Prostate gland (tissue), 2 donors: ENCODE results near the gene MVB12B. TPM values are rescaled to one million over a fixed set of nuclear protein-coding genes. Genes with fewer than 3 reads are reported as not detected.

ENCODE experiments used
- DNase-seq: peaks from one replicate; pipeline ENCODE4 v3.0.0-alpha.2; 2019; ENCODE audit warnings: low spot score
- H3K27ac ChIP-seq, 2 donors: fragments of 200-600 bp; sonication (generic); 2 replicates each; pipeline ENCODE4 v1.5.1; 2017 to 2019
- H3K27me3 ChIP-seq: fragments of 200-600 bp; sonication (generic); replicated peaks from 2 replicates; pipeline ENCODE4 v1.5.1; 2019; ENCODE audit not compliant: insufficient read depth
- H3K36me3 ChIP-seq, 2 donors: fragments of 200-600 bp; sonication (generic); 1 replicate in 1 of 2; 2 replicates in 1 of 2; pipeline versions ENCODE4 v1.5.1 to v1.8.1; 2017 to 2019
- H3K4me1 ChIP-seq: fragments of 200-600 bp; sonication (generic); replicated peaks from 2 replicates; pipeline ENCODE4 v1.5.1; 2019
- H3K4me3 ChIP-seq, 2 donors: fragments of 200-600 bp; sonication (generic); 2 replicates each; pipeline ENCODE4 v1.5.1; 2017 to 2019
- H3K9me3 ChIP-seq: fragments of 200-600 bp; sonication (generic); 2 replicates; pipeline ENCODE4 v1.5.1; 2017
- POLR2A ChIP-seq: fragments of 450-650 bp; IDR thresholded peaks from one replicate; pipeline ENCODE4 v1.6.1; 2016; ENCODE audit warnings: antibody characterized with exemption, mild to moderate bottlenecking
- POLR2AphosphoS5 ChIP-seq: sonication (generic); formaldehyde crosslinking; IDR thresholded peaks from one replicate; pipeline ENCODE4 v1.6.1; 2017; ENCODE audit warnings: antibody characterized with exemption
- WGBS: methylation state at CpG from one replicate; pipeline ENCODE4 v1.1.5; 2018; 5-methylcytosine and 5-hydroxymethylcytosine counted together
- intact Hi-C: fragments of 100-400 bp; cut with DNase I; formaldehyde crosslinking; loops from one replicate; pipeline ENCODE4 v1.14.2; 2022
- total RNA-seq, 2 donors: library from RNA; depleted of rRNA; stranded (reverse); fragments of >200 nt; gene quantifications; one replicate each; pipeline ENCODE4 v1.1.0, GENCODE V29; 2016
- TF ChIP-seq, protein P1 (sequence below), 4 experiments: fragments of 200-600 bp in 2 of 4; fragments of 450-650 bp in 2 of 4; sonication (generic) in 2 of 4; IDR thresholded peaks; 1 replicate in 3 of 4; 2 replicates in 1 of 4; pipeline ENCODE4 v1.5.1; 2016 to 2019; ENCODE audit warnings: antibody characterized with exemption in 4 of 4, mild to moderate bottlenecking in 2 of 4, moderate library complexity in 2 of 4

MVB12B gene
- total RNA-seq, 2 donors from 2014 or later = 17.3 to 28.4 TPM

DNA sequence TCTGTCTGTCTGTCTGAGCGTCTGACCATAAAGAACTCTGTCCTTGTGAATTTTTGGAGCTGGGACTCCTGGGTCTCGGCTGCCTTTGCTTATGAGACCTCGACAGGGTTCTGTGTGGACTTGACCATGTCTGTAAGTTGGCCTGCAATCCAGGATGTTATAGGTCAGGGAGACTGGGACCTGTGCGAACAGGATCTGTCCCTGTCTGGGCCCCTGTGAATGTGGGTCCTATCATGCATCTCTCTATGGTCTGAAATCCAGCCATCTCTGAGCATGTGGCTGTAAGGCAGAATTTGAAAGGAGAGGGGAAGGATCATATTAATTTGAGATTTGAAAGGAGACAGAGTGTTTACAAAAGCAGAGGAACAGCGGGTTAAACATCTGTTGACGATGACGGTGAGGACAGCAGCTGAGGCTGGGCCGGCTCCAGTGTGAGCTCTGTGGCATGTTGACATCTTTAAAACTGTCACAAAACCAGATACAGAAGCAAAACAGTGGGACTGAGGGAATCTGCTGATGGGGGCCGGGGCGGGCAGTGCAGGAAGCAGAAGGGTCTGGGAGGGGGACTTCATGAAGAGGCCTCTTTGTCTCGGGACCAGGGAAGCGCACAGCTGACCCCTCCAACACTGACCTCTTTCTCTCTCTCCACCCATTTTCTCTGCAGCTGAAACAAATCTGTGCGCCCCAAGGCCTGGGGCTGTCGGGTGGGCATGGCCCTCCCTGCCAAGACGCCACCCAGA lies 19.1 kb upstream of the MVB12B start:
- intact Hi-C loops = no loop called here
- no peak for DNase-seq

DNA sequence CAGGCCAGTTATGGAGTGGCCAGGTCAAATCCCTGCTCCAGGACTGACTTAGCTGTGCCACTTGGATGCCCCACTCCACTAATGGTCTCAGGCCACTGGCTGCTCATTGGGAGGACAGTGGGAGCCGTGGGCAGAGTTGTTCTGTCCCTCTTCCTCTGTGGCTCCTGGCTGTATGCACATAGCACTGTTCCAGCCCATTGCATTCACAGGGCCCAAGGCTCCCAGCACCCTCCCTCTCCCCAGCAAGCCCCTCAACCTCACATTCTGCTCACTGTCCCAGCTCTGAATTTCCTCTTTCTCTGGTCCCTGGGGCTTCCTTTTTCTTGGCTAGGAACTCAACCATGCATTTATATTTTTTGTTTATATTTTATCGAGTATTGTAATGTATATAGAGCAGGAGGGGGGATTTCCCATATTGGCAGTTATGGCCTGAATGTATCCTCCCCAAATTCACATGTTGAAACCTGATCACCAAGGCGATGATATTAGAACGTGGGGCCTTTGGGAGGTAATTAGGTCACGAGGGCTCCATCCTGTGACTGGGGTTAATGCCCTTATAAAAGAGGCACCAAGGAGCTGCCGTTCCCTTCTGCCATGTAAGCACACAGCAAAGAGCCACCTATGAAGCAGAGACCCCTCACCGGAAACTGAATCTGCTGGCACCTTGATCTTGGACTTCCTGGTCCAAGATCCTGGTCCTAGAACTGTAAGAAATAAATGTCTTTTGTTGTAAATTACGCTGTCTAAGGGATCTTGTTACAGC lies 17.0 kb upstream of the MVB12B start:
- intact Hi-C loops = no loop called here
- no peaks in the 10 kb centered on the region for H3K27me3 ChIP-seq
- no peaks in the 10 kb centered on the region for H3K4me1 ChIP-seq
- TF ChIP-seq POLR2AphosphoS5 (no peak), POLR2A (no peak)
- TF ChIP-seq, protein P1, sequence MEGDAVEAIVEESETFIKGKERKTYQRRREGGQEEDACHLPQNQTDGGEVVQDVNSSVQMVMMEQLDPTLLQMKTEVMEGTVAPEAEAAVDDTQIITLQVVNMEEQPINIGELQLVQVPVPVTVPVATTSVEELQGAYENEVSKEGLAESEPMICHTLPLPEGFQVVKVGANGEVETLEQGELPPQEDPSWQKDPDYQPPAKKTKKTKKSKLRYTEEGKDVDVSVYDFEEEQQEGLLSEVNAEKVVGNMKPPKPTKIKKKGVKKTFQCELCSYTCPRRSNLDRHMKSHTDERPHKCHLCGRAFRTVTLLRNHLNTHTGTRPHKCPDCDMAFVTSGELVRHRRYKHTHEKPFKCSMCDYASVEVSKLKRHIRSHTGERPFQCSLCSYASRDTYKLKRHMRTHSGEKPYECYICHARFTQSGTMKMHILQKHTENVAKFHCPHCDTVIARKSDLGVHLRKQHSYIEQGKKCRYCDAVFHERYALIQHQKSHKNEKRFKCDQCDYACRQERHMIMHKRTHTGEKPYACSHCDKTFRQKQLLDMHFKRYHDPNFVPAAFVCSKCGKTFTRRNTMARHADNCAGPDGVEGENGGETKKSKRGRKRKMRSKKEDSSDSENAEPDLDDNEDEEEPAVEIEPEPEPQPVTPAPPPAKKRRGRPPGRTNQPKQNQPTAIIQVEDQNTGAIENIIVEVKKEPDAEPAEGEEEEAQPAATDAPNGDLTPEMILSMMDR (IDR thresholded peaks at IDR 0.05) = no peak
- no peaks in the 10 kb centered on the region for H3K36me3 ChIP-seq
- no peak overlapping the region for H3K27ac ChIP-seq
- no peak for DNase-seq
- no peak overlapping the region for H3K4me3 ChIP-seq
- H3K9me3 ChIP-seq = no peaks in the 10 kb centered on the region
- 61% methylated on average over 8 of the region's 8 CpGs for WGBS

More for the DNA sequence above, 19.1 kb upstream of the MVB12B start:
- WGBS = 44% methylated on average over 15 of the region's 15 CpGs
- Histone ChIP-seq H3K9me3 (no peaks in the 10 kb centered on the region), H3K27me3 (no peaks in the 10 kb centered on the region), H3K4me1 (no peaks in the 10 kb centered on the region), H3K27ac (no peak overlapping the region), H3K4me3 (no peak overlapping the region), H3K36me3 (no peaks in the 10 kb centered on the region)
- TF ChIP-seq, protein P1 (IDR thresholded peaks at IDR 0.05) = no peak
- TF ChIP-seq POLR2A (no peak), POLR2AphosphoS5 (no peak)

DNA sequence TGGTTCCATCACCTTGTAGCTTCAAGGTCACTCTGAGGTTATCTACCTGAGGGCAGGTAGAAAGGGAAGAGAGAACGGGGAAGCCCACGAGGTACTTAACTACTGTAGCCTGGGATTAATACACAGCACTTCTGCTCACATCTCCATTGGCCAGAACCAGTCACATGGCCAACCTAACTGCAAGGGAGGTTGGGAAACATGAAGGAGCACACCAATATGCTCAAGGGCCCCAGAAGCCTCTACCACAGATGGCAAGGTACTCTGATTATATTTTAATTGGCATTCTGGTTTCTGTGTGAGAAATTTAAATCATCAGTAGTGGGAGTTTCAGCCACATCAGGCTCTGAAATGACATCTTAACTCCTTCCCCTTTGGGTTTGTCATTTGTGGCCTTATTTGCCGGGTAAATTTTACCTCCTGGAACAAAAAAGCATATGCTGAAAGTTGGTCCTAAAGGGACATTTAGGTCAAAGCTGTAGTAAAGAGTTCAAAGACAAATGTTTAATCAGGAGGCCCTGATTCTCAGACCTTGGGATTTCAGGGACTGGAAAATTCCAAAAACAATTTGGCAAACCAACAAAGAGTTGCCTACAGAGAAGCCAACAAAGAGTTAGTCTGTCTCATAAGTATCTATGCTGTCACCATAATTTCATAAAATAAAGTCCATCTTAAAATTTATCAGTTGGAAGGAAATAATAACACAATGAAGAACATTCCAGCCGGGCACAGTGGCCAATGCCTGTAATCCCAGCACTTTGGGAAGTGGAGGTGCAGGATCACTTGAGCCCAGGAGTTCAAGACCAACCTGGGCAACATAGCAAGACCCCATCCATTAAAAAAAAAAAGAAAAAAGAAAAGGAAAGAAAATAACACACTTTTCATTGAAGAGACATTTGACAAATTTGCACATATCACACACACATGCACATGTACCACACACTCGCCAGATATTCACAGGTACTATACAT lies 13.8 kb upstream of the MVB12B start:
- Histone ChIP-seq H3K9me3 (no peaks in the 10 kb centered on the region), H3K4me3 (no peak overlapping the region), H3K27me3 (no peaks in the 10 kb centered on the region), H3K36me3 (no peaks in the 10 kb centered on the region), H3K27ac (no peak overlapping the region), H3K4me1 (no peaks in the 10 kb centered on the region)
- WGBS = 90% methylated on average over 5 of the region's 5 CpGs
- DNase-seq = no peak
- TF ChIP-seq POLR2A (no peak), POLR2AphosphoS5 (no peak)
- TF ChIP-seq, protein P1 (IDR thresholded peaks at IDR 0.05) = no peak
- intact Hi-C loops = no loop called here

DNA sequence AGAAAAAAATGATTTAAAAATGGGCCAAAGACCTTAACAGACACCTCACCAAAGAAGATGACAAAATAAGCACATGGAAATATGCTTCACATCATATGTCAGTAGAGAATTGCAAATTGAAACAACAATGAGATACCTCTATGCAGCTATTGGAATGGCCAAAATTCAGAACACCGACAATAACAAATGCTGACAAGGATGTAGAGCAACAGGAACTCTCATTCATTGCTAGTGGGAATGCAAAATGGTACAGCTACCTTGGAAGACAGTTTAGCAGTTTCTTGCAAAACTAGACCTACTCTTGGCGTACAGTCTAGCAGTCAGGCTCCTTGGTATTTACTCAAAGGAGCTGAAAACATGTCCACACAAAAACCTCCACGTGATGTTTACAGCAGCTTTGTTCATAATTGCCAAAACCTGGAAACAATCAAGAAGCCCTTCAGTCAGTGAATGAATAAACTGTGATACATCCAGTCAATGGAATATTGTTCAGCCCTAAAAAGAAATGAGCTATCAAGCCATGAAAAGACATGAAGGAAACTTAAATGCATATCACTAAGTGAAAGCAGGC lies 10.5 kb upstream of the MVB12B start:
- H3K36me3 ChIP-seq = no peaks in the 10 kb centered on the region
- H3K27me3 ChIP-seq = no peaks in the 10 kb centered on the region
- no peaks in the 10 kb centered on the region for H3K4me1 ChIP-seq
- DNase-seq = no peak
- TF ChIP-seq POLR2AphosphoS5 (no peak), POLR2A (no peak)
- TF ChIP-seq, protein P1 (IDR thresholded peaks at IDR 0.05) = no peak
- 65% methylated on average over 3 of the region's 3 CpGs for WGBS
- no peaks in the 10 kb centered on the region for H3K9me3 ChIP-seq
- no peak overlapping the region for H3K27ac ChIP-seq
- intact Hi-C loops = loop anchor here (5.0 kb wide), 1 partner anchor 81 kb away; no protein-coding TSS in a partner anchor
- no peak overlapping the region for H3K4me3 ChIP-seq
